Measurements from ENCODE around the gene YIPF5.

Gene YIPF5

GRCh38 chr5:144177548-144177947 lies 7.1 kb upstream of the YIPF5 start:
- DNase-seq (ENCODE audit: low spot score) = no peak

- DNase-seq (ENCODE audit: low spot score) = no peak
Observed at GRCh38 chr5:144173766-144174165, 3.3 kb upstream of the YIPF5 start.

GRCh38 chr5:144169904-144170275 lies 569 bp downstream of the YIPF5 start:
- no peak for DNase-seq (ENCODE audit: low spot score)

GRCh38 chr5:144167998-144168397 lies 2.5 kb downstream of the YIPF5 start:
- DNase-seq (ENCODE audit: low spot score) = no peak

- DNase-seq (ENCODE audit: low spot score) = no peak
Observed at GRCh38 chr5:144166696-144167095, 3.8 kb downstream of the YIPF5 start.

- no peak for DNase-seq (ENCODE audit: low spot score)
Observed at GRCh38 chr5:144162686-144163085, 7.8 kb downstream of the YIPF5 start.

- no peak for DNase-seq (ENCODE audit: low spot score)
Observed at GRCh38 chr5:144156767-144157171, 13.7 kb downstream of the YIPF5 start.

GRCh38 chr5:144151026-144151425 lies 19.4 kb downstream of the YIPF5 start:
- no peak for DNase-seq (ENCODE audit: low spot score)

- no peak for DNase-seq (ENCODE audit: low spot score)
Observed at GRCh38 chr5:144144956-144145751, 25.3 kb downstream of the YIPF5 start.

- DNase-seq (ENCODE audit: low spot score) = no peak
Observed at GRCh38 chr5:144143625-144144024, 26.8 kb downstream of the YIPF5 start.

- DNase-seq (ENCODE audit: low spot score) = no peak
Observed at GRCh38 chr5:144142824-144143162, 27.7 kb downstream of the YIPF5 start.

GRCh38 chr5:144142139-144142823 lies 28.2 kb downstream of the YIPF5 start:
- DNase-seq (ENCODE audit: low spot score) = peak; percentile 16

- DNase-seq (ENCODE audit: low spot score) = no peak
Observed at GRCh38 chr5:144141585-144141984, 28.9 kb downstream of the YIPF5 start.

- no peak for DNase-seq (ENCODE audit: low spot score)
Observed at GRCh38 chr5:144139586-144139985, 30.9 kb downstream of the YIPF5 start.

GRCh38 chr5:144135113-144135762 lies 35.2 kb downstream of the YIPF5 start:
- no peak for DNase-seq (ENCODE audit: low spot score)

GRCh38 chr5:144134194-144134826 lies 36.1 kb downstream of the YIPF5 start:
- DNase-seq (ENCODE audit: low spot score) = no peak

GRCh38 chr5:144133050-144133633 lies 37.3 kb downstream of the YIPF5 start:
- no peak for DNase-seq (ENCODE audit: low spot score)

- no peak for DNase-seq (ENCODE audit: low spot score)
Observed at GRCh38 chr5:144131261-144131660, 39.2 kb downstream of the YIPF5 start.

GRCh38 chr5:144130306-144130705 lies 40.2 kb downstream of the YIPF5 start:
- no peak for DNase-seq (ENCODE audit: low spot score)

- no peak for DNase-seq (ENCODE audit: low spot score)
Observed at GRCh38 chr5:144128844-144129243, 41.6 kb downstream of the YIPF5 start.

GRCh38 chr5:144126707-144127106 lies 43.8 kb downstream of the YIPF5 start:
- DNase-seq (ENCODE audit: low spot score) = no peak

- DNase-seq (ENCODE audit: low spot score) = no peak
Observed at GRCh38 chr5:144125163-144125726, 45.2 kb downstream of the YIPF5 start.

Data from hepatic stellate cell (primary cell).